ENCODE measurements around the gene COL1A1. TPM values are rescaled to one million over a fixed set of nuclear protein-coding genes. Genes with fewer than 3 reads are reported as not detected.
A peak's percentile ranks its signal among the peaks of the same experiment; 100 is the strongest.

COL1A1 gene
- total RNA-seq, 6 experiments from 2014 or later: 4,948 to 7,804 (median 5,240) TPM

GRCh38 chr17:50181591-50182560 is 19.6 kb downstream of the COL1A1 start:
- DNase-seq: no peak
- Mint-ChIP-seq H3K36me3 (ENCODE audit: low read depth) (peaks cover 62% of the 10 kb centered on the region), H3K4me3 (peak overlapping the region; percentile 54; the same call in 1 of the 2 replicates), H3K27ac (peak overlapping the region; percentile 100), H3K27me3 (ENCODE audit: insufficient read depth) (peaks cover 81% of the 10 kb centered on the region), H3K4me1 (ENCODE audit: low read depth) (peaks cover 100% of the 10 kb centered on the region), H3K9me3 (peaks cover 8% of the 10 kb centered on the region; the same call in 1 of the 2 replicates)
- TF ChIP-seq, protein P1, sequence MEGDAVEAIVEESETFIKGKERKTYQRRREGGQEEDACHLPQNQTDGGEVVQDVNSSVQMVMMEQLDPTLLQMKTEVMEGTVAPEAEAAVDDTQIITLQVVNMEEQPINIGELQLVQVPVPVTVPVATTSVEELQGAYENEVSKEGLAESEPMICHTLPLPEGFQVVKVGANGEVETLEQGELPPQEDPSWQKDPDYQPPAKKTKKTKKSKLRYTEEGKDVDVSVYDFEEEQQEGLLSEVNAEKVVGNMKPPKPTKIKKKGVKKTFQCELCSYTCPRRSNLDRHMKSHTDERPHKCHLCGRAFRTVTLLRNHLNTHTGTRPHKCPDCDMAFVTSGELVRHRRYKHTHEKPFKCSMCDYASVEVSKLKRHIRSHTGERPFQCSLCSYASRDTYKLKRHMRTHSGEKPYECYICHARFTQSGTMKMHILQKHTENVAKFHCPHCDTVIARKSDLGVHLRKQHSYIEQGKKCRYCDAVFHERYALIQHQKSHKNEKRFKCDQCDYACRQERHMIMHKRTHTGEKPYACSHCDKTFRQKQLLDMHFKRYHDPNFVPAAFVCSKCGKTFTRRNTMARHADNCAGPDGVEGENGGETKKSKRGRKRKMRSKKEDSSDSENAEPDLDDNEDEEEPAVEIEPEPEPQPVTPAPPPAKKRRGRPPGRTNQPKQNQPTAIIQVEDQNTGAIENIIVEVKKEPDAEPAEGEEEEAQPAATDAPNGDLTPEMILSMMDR (IDR thresholded peaks at IDR 0.05): peak; percentile 22; the same call in 1 of the 2 replicates

- Mint-ChIP-seq H3K4me3 (peak overlapping the region; percentile 6; the same call in 1 of the 2 replicates), H3K4me1 (ENCODE audit: low read depth) (peaks cover 98% of the 10 kb centered on the region), H3K9me3 (peaks cover 11% of the 10 kb centered on the region), H3K27me3 (ENCODE audit: insufficient read depth) (peaks cover 80% of the 10 kb centered on the region), H3K27ac (peak overlapping the region; percentile 100), H3K36me3 (ENCODE audit: low read depth) (peaks cover 56% of the 10 kb centered on the region)
- no peak for DNase-seq
- TF ChIP-seq, protein P1 (IDR thresholded peaks at IDR 0.05): no peak
Observed at GRCh38 chr17:50181144-50181543, 20.3 kb downstream of the COL1A1 start.

GRCh38 chr17:50180620-50181019 is 20.8 kb downstream of the COL1A1 start:
- peaks cover 98% of the 10 kb centered on the region for H3K4me1 Mint-ChIP-seq (ENCODE audit: low read depth)
- H3K9me3 Mint-ChIP-seq: peaks cover 13% of the 10 kb centered on the region
- H3K27me3 Mint-ChIP-seq (ENCODE audit: insufficient read depth): peaks cover 80% of the 10 kb centered on the region
- H3K27ac Mint-ChIP-seq: peak overlapping the region; percentile 100
- TF ChIP-seq, protein P1 (IDR thresholded peaks at IDR 0.05): no peak
- H3K4me3 Mint-ChIP-seq: peak overlapping the region; percentile 50; the same call in 1 of the 2 replicates
- no peak for DNase-seq
- peaks cover 56% of the 10 kb centered on the region for H3K36me3 Mint-ChIP-seq (ENCODE audit: low read depth)

DNA sequence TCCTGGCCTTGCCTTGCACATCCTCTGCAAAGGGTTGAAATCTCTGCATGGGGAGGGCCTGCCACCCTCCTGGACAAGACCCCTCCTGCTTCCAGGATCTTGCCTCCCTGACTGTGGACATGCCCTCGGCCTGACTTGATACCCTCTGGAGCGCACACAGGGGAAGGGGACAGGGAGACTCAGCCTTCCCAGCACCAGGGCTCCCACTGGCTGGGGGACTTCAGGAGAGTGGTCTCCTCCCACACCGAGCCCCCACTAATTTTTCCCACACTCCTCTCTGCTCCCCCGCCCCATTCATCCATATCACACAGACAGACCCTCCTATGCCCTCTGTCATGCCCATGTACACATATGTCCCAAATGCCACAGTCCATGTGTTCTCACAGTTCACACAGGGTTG is 21.3 kb downstream of the COL1A1 start:
- peaks cover 15% of the 10 kb centered on the region for H3K9me3 Mint-ChIP-seq
- peaks cover 80% of the 10 kb centered on the region for H3K27me3 Mint-ChIP-seq (ENCODE audit: insufficient read depth)
- H3K4me3 Mint-ChIP-seq: peak overlapping the region; percentile 58
- TF ChIP-seq, protein P1 (IDR thresholded peaks at IDR 0.05): no peak
- peaks cover 95% of the 10 kb centered on the region for H3K4me1 Mint-ChIP-seq (ENCODE audit: low read depth)
- no peak for DNase-seq
- peak overlapping the region; percentile 100 for H3K27ac Mint-ChIP-seq
- H3K36me3 Mint-ChIP-seq (ENCODE audit: low read depth): peaks cover 53% of the 10 kb centered on the region

DNA sequence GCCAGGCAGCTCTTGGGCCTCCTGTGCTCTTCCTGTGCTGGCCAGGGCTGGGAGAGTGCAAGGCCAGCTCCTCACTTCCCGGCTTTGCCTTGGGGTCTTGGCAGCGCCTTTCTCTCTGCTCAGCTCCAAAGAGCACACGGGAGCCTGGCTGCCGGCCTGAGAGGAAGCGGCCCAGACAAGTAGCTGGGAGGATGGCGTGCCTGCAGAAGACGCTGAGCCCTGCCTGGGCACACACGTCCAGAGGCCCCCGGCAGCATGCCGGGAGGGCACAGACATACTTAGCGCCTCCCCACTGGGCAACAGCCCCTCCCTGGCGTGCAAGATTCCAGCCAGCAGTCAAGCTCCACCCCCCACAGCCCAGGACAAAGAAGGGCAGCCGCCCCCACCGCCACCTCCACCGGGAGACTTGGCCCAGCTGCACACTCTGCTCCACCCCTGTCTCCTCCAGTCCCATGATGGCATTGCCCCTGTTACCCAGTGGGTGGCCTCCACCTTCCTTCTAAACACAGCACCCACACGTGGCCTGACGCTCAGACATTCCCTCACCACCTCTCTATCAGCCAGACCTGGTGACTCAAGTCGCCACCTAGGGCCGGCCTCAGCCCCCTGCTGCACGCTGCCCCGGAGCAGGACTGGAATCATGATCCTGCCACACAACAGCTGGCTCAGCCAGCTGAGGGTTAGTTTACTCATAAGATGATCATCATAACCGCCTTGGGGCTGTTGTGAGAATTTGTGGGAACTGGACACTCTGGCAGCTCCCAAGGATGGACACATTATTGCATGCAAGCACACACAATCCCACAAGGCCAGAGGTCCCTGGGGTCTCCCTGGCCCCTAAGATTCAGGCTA is 23.2 kb downstream of the COL1A1 start:
- Mint-ChIP-seq H3K9me3 (peaks cover 18% of the 10 kb centered on the region), H3K36me3 (ENCODE audit: low read depth) (peaks cover 45% of the 10 kb centered on the region), H3K27me3 (ENCODE audit: insufficient read depth) (peaks cover 73% of the 10 kb centered on the region), H3K27ac (peak overlapping the region; percentile 100), H3K4me3 (peak overlapping the region; percentile 73), H3K4me1 (ENCODE audit: low read depth) (peaks cover 90% of the 10 kb centered on the region)
- peak; percentile 97 for DNase-seq
- TF ChIP-seq, protein P1 (IDR thresholded peaks at IDR 0.05): peak; percentile 82
